ENCODE measurements around the gene FAHD1. TPM values are rescaled to one million over a fixed set of nuclear protein-coding genes. Genes with fewer than 3 reads are reported as not detected.
"Not testable (repeated sequence)": the region's sequence is repeated elsewhere in the genome, so short reads cannot be mapped to it uniquely, and the experiment has no call there.

FAHD1 gene
- total RNA-seq, 2 donors from 2014 or later = 60.0 to 66.9 TPM

DNA sequence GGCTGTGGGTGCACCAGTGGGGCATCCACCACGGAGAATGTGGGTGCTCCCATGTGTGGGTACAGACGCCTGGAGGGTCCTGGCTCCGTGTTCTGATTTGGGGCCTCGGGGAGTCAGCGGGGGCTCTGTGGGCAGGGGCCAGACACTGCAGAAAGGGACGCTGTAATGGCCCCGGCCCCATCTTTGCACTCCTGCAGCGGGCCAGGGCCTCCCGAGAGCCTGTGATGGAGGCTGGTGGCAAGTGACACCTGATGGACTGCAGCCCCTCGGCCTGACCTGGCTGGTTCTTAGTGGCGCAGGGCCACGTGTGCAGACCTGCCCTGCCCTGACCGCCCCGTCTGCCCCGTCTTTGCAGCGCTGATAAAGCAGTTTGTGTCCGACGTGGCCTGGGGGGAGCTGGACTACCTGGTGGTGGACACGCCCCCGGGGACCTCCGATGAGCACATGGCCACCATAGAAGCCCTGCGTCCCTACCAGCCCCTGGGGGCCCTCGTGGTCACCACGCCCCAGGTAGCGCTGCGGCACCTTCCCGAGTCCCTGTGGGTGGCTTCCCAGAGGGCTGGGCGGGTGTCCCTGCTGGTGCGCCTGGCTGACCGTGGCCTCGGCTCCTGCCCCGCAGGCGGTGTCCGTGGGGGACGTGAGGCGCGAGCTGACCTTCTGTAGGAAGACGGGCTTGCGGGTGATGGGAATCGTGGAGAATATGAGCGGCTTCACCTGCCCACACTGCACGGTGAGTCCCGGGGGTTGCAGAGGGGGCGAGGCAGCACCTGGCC, 39.5 kb upstream of the FAHD1 start:
- DNase-seq = peak in 1 of 2 donors; percentile 19
- intact Hi-C loops (cut with DNase I, micrococcal nuclease) = no loop called here
- no peak for ATAC-seq

DNA sequence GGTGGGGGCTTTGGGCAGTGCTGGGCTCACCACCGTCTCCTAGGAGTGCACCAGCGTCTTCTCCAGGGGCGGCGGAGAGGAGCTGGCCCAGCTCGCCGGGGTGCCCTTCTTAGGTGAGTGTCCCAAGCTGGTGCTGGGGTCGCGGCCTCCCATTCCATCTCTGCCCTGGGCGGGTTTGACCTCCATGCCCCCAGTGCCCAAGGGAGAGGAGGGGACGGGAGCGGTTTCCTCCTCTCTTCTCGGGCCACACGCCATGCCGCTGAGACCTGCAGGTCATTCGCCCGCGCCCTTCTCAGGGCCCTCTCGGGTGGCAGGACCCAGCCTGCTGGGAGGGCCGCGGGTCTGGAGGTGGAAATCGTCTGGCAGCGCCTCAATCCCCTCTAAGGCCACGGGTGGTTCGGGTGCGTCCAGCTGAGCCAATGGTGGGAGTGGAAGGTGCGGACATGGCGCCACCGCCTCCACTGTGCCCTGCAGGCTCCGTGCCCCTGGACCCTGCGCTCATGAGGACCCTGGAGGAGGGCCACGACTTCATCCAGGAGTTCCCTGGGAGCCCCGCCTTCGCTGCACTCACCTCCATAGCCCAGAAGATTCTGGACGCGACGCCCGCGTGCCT, 38.8 kb upstream of the FAHD1 start:
- intact Hi-C loops (cut with DNase I, micrococcal nuclease) = no loop called here
- ATAC-seq (no peak), DNase-seq (peak in 1 of 2 donors; percentile 20)

DNA sequence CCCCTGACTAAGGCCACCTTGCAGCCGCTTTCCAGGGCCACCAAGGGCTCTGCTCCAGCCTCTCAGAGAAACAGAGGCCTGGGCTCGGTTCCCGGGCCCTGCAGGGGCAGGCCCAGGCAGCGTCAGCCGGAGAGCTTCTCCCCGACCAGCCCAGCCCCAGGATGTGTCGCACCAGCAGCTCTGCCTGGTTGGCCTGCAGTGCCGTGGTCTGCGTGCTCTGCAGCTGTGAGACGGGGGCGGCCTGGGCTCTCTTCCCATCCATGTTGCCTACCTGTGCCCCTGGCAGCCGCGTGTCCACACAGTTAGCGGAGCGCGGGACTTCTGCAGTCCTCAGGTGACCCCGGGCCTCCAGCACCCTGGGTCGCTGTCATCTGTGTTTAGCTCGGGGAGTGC, 38.3 kb upstream of the FAHD1 start:
- ATAC-seq (no peak), DNase-seq (no peak)
- intact Hi-C loops (cut with DNase I, micrococcal nuclease) = no loop called here

DNA sequence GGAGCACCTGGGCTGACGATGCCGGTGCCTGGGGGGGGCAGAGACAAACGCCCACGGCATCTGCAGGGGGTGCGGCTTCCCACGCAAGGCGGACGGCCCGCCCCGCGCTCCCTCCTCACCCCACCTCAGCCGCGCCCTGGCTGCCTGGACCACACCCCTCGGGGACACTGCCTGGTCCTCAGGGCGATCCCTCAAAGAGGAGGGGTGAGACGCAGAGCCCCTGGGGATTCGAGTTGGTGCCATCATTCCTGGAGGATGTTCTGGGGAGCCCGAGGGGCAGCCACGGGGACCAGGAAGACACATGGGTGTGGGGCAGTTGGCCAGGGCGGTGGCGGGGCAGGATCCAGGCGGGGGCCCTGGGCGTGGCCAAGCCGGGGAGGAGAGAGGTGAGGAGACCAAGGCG, 37.4 kb upstream of the FAHD1 start:
- ATAC-seq (peak; percentile 15), DNase-seq (peak in 1 of 2 donors; percentile 22)
- intact Hi-C loops (cut with DNase I, micrococcal nuclease) = no loop called here

DNA sequence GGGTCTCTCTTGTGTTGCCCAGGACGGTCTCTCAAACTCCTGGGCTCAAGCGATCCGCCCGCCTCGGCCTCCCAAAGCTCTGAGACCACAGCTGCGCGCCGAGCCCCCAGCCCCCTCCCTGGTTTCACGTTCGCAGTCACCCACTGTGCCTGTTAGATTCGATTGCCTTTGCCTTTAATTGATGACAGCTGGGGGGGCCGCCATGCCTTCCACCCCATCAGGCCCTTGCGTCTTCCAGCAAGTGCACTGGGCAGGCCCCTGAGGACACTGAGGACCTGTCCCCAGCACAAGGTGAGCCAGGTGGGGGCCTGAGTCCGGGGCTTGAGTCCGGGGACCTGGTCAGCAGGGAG, 36.8 kb upstream of the FAHD1 start:
- DNase-seq = peak in 1 of 2 donors; percentile 23
- intact Hi-C loops (cut with DNase I, micrococcal nuclease) = no loop called here
- no peak for ATAC-seq

DNA sequence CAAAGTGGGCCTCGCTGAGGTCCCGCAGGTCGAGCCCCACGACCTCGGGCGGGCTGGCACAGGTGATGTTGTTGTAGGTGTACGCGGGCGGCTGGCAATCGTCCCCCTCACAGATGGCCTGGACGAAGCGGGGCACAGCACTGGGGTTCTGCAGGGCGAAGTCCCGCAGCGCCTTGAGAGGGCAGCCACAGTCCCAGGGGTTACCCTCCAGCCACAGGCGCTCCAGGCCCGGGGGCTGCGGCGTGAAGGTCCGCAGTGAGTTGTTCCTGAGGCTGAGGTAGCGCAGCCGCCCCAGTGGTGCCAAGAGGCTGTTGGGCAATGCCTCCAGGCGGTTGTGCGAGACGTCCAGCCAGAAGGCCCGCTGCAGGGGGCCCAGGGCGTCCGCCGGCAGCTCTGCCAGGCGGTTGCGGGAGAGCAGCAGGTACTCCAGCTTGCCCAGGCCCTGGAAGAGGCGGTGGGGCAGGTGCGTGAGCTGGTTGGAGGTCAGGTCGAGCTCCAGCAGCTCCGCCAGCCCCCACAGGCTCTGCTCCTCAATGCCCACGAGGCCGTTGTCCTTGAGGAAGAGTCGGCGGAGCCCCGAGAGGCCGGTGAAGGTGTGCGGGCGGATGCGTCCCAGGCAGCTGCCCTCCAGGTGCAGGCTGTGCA, 36.3 kb upstream of the FAHD1 start:
- no peak for DNase-seq
- intact Hi-C loops (cut with DNase I, micrococcal nuclease) = no loop called here

DNA sequence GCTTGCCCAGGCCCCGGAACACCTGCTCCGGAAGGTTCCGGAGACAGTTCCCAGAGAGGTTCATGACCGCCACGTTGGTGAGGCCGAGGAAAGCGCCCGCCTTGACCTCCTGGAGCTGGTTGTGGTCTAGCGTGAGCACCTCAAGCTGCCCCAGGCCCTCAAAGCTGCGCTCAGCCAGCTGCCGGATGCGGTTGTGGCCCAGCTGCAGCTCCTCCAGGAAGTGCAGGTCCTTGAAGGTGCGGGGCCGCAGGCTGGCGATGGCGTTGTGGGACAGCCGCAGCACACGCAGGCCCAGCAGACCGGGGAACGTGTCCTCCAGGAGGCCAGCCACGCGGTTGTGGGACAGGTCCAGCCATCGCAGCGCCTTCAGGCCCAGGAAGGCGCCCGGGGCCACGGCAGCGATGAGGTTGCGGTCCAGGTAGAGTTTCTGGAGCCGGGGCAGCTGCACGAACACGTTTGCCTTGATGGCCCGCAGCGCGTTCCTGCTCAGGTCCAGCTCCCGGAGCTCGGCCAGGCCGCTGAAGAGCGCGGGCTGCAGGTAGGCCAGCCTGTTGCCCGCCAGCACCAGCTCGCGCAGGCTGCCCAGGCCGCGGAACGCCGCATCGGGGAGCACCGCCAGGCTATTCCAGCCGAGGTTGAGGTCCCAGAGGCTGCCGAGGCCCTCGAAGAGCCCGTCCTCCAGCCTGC, 35.6 kb upstream of the FAHD1 start:
- DNase-seq (no peak), ATAC-seq (no peak)

More for the DNA sequence above, 36.3 kb upstream of the FAHD1 start:
- ATAC-seq = no peak

DNA sequence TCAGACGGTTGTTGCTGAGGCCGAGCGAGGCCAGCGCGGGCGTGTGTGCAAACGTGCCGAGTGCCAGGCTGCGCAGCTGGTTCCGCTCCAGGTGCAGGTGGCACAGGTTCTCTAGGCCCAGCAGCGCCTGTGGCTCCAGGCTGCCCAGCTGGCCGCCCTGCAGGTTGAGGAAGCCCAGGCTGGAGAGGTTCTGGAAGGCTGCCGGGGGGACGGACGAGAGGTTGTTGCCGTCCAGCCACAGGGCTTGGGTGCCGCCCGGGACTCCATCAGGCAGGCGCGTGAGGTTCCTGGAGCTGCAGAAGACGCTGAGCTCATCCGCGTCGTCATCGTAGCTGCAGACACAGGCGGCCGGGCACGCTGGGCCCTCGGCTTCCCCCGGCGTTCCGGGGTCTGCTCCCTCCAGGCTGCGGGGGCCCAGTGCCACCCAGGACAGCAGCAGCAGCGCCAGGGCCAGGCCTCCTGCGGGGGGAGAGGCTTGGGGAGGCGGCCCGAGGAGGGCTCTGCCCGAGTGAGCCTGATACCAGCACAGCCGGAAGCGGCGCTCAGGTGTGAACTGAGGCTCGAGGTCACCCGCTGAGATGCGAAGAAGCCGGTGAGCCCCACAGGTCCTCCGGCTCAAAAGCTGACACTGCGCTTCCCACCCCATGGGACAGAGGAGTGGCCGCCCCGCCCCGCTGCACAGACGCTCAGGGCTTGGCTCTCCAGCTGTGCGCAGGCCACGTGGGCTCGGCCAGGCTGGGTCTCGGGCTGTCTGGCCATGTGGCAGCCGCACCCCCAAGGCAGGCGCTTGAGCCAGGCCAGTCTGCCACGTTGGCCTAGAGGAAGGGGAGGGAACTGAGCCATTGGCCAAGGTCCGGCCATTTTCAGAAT, 34.8 kb upstream of the FAHD1 start:
- DNase-seq = peak in 1 of 2 donors; percentile 20
- intact Hi-C loops (cut with DNase I, micrococcal nuclease) = no loop called here
- peak; percentile 63 for ATAC-seq

More for the DNA sequence above, 35.6 kb upstream of the FAHD1 start:
- intact Hi-C loops (cut with DNase I, micrococcal nuclease) = no loop called here

DNA sequence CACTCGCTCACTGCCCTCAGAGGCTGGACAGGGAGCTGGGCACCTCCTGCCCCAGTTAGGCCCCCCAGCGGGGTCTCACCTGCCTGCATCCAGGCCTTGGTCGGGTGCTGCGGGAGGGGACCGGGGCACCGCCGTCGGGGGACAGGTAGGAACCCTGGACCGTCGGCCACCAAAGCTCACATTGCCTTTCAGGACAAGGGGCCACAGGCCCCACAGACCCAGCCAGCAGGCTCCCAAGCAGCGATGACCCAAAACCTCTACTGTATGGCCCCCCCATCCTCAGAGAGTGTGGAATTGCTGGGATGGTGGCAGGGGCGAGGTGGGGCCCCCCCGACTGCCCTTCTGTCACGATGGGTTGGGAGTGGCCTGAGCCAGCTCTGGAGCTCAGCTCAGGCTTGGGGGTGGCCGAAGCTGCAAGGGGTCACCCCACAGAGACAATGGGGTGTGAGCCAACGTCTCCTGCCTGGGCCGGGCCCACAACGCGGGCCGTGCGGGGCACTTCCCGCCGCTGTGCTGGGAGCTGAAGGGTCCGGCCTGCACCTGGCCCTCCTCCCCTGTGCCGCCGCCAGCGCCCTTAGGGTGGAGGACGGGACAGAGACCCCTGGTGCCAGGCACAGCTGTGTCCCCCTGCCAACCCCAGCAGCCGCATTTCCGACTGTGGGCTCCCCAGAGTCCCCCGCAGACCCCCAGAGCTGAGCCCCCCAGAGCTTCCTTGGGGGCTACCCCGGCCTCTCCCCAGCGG, 34.0 kb upstream of the FAHD1 start:
- ATAC-seq = no peak
- intact Hi-C loops (cut with DNase I, micrococcal nuclease) = no loop called here
- DNase-seq = peak in 1 of 2 donors; percentile 20

DNA sequence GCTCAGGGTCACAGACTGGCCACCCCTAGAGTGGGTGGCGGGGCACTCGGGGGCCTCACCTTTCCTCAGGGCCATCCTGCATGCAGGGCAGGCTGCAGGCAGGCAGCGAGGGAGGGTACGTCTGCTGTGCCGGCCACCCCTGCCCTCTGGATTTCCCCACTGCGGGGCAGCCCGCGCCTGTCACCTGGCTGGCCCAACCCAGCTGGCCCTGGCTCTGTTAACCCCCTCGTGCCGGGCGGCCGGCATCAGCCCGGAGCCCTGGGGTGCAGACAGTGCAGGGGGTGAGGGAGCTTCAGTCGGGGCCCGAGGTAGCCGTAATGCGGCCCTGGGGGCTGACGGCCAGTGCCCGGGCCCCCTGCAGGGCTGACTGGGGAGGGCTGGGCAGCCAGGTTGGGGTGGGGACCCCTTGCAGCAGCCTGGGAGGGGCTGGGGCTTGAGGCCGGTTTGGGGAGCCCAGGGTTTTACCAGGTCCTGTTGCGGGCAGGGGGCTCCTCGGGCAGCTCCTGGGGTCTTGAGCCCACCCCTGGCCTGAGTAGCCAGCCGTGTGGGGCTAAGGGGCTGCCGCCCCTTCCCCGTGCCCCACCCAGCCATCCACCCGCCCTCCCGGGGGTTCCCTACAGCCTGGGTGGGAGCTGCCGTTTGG, 33.3 kb upstream of the FAHD1 start, which contains the start of gene IGFALS:
TSS of gene IGFALS (minus strand) at position 128 of the 643 bp plus-strand sequence. CDS start at position 75, 53 bp downstream.
- DNase-seq (no peak), ATAC-seq (peak; percentile 56)
- intact Hi-C loops (cut with DNase I, micrococcal nuclease) = no loop called here

DNA sequence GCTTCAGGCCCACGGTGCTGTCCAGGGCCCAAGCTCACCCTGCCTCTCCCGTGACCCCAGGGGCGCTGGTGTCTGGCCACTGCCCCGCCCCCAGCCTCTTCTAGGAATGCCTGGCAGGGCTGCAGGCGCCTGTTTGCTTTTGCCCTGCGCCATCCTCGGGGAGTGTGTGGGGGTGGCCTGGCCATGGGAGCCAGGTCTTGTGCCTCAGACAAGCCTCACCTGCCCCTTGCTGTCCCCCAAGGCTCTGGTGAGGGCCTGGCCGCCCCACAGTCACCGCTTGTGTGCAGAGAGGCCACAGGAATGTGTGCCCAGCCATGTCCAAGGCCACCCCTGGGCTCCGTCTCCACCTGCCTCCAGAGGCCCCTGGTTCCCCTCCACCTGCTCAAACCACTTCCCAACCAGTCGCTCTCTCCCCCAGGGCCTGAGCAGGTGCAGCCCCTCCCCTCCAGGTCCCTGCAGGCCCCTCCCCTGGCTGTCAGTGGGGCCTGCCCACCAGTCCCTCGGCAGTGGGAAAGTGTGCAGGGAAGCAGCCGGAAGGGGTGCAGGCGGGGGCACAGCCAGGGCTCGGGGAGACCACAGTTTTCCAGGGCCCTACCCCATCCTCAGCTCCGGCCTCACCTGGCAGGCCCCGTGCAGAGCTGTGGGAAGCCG, 32.7 kb upstream of the FAHD1 start:
- intact Hi-C loops (cut with DNase I, micrococcal nuclease) = no loop called here
- ATAC-seq (peak; percentile 16), DNase-seq (peak in 1 of 2 donors; percentile 17)

DNA sequence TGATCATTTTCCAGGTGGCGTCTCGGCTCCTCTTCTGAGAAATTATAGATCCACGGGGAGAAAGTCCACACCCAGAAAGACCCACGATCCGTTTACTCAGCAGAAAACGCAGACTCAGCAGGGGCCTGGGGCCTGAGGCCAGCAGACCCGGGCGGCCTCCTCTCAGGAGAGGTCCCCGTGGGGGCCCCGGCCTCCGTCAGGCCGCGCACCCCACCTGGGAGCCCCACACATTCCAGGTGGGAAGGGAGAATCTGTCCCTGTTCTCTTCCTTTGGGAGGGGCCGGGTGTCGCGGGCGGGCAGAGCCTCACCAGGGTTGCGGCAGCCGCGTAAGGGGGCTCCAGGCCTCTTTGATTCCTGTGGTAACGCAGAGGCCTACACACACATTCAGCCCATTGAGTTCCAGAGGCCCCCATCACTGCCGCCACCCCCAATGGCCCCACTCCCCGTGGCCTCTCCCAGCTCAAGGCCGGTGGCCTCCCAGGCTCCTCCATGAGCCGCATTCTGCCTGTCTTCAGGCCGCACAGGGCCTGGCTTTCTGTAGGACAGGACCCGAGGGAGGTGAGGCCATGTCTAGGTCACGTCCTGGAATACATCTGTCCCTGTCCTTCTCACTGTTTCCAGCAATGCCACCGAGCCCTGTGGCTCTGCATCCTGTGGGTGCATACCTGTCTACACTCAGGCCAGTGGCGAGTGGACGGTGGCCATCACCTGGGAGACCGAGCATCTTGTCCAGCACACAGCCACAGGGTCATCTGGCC, 31.9 kb upstream of the FAHD1 start:
- ATAC-seq (no peak), DNase-seq (no peak)
- intact Hi-C loops (cut with DNase I, micrococcal nuclease) = no loop called here

DNA sequence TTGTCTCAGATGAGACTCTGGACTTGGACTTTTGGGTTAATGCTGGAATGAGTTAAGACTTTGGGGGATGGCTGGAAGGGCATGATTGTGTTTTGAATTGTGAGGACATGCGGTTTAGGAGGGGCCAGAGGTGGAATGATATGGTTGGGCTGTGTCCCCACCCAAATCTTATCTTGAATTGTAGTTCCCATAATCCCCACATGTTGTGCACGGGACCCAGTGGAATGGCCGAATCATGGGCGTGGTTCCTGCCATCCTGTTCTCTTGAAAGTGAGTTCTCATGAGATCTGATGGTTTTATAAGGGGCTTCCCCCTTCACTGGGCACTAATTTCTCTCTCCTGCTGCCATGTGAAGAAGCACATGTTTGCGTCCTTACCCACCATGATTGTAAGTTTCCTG, 27.7 kb upstream of the FAHD1 start:
- intact Hi-C loops (cut with DNase I, micrococcal nuclease); ATAC-seq; DNase-seq: not testable (repeated sequence)

DNA sequence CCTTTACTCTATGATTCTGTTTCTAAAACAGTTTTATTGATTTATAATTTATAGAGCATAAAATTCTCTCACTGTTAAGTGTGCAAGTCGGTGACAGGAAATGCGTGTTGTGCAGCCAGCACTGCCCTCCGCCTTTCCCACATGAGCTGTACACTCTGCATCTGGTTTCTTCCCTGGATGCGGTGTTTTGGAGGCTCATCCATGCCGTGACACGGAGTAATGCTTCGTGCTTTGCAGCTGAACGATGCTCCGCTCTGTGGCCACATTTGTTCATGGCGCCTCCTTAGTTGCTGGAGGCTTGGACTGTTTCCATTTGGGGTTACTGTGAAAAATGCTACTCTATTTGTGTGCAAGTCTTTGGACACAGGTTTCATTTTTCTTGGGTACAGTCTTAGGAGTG, 26.3 kb upstream of the FAHD1 start:
- intact Hi-C loops (cut with DNase I, micrococcal nuclease) = no loop called here
- no peak for ATAC-seq
- no peak for DNase-seq

DNA sequence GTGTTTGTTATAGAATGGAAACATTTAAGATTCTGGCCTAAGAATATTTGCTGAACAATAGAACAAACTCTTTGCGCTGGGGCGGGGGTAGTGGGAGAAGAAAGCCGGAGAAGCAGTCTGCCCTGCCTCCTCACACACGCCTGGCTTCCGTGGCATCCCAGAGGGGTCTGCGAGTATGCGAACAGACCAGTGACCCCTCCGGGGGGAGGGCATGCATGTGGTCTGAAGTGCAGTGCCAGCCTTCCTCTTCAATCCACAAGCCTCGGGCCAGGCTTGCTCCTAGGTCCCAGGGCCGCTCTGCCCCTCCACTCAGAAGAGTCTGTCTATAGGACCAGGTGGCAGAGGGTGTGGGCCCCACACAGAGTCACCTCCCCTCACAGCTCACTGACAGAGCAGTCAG, 19.4 kb upstream of the FAHD1 start:
- no peak for ATAC-seq
- intact Hi-C loops (cut with DNase I, micrococcal nuclease) = no loop called here
- no peak for DNase-seq

DNA sequence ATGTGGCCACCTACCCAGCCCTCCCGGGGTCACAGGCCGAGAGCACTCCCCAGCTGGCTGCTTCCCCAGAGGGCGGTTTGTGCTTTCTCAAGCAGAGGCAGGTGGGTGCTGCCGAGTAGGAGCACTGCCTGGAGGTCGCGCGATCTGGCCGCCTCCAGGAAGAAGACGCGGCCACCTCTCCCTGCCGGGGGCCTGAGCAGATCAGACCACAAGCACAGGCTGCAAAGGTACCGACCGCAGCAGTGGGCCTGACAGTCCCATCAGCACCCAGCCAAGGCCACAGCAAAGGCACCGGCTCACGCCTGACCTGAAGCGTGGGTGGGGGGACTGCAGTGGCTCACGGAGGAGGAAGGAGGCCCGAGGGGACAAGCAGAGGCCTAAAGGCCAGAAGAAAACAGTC, 18.3 kb upstream of the FAHD1 start:
- intact Hi-C loops (cut with DNase I, micrococcal nuclease) = no loop called here
- ATAC-seq (no peak), DNase-seq (no peak)

Measured in left colon (tissue), 2 donors.